Glutamatergic neuron (in vitro differentiated cells): ENCODE measurements around the gene KLHDC4. TPM values are rescaled to one million over a fixed set of nuclear protein-coding genes. Genes with fewer than 3 reads are reported as not detected.

ENCODE experiments used
- DNase-seq: peaks from one replicate; pipeline ENCODE4 v3.0.0; 2022
- H3K27ac Mint-ChIP-seq: one replicate; pipeline ENCODE4 v1.8.0; 2020; ENCODE audit warnings: mild to moderate bottlenecking, mixed read lengths, inconsistent platforms; ENCODE audit not compliant: unreplicated experiment
- H3K27me3 Mint-ChIP-seq: one replicate; pipeline ENCODE4 v1.8.0; 2020; ENCODE audit warnings: mild to moderate bottlenecking, moderate library complexity, mixed read lengths, inconsistent platforms; ENCODE audit not compliant: unreplicated experiment
- H3K36me3 Mint-ChIP-seq: one replicate; pipeline ENCODE4 v1.8.0; 2020; ENCODE audit warnings: mild to moderate bottlenecking, mixed read lengths, inconsistent platforms; ENCODE audit not compliant: unreplicated experiment
- H3K4me1 Mint-ChIP-seq: one replicate; pipeline ENCODE4 v1.8.0; 2020; ENCODE audit warnings: mild to moderate bottlenecking, low read depth, mixed read lengths, inconsistent platforms; ENCODE audit not compliant: unreplicated experiment
- H3K4me3 Mint-ChIP-seq: one replicate; pipeline ENCODE4 v1.8.0; 2020; ENCODE audit warnings: mild to moderate bottlenecking, mixed read lengths, inconsistent platforms; ENCODE audit not compliant: unreplicated experiment
- H3K9me3 Mint-ChIP-seq: one replicate; pipeline ENCODE4 v1.8.0; 2020; ENCODE audit warnings: mild to moderate bottlenecking, moderate library complexity, mixed read lengths, inconsistent platforms; ENCODE audit not compliant: unreplicated experiment
- total RNA-seq: library from RNA; stranded (reverse); fragmentation: NEBNext Ultra II Directional; extraction: Animal tissue kit (Norgen Biotek cat#: 25700); gene quantifications from one replicate; pipeline ENCODE4 v1.2.1, GENCODE V29; 2021; ENCODE audit not compliant: unreplicated experiment
- TF ChIP-seq, protein P1 (sequence below): fragments of 200-600 bp; sonication (generic); IDR thresholded peaks from one replicate; pipeline ENCODE4 v1.5.0; 2021; ENCODE audit not compliant: partially characterized antibody, unreplicated experiment

The KLHDC4 gene
- total RNA-seq, 1 donor from 2014 or later: 65.4 TPM

DNA sequence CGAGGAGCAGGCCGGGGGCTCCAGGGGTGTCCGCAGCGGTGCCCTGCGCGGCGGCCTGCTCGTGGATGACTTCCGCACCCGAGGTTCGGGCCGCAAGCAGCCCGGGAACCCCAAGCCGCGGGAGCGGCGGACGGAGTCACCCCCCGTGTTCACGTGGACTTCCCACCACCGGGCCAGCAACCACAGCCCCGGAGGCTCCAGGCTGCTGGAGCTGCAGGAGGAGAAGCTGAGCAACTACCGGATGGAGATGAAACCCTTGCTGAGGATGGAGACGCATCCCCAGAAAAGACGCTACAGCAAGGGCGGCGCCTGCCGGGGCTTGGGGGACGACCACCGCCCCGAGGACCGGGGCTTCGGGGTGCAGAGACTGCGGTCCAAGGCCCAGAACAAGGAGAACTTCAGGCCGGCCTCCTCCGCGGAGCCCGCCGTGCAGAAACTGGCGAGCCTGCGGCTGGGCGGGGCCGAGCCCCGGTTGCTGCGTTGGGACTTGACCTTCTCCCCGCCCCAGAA lies 75.8 kb downstream of the KLHDC4 start:
- H3K4me1 Mint-ChIP-seq: peaks cover 10% of the 10 kb centered on the region
- H3K36me3 Mint-ChIP-seq: no peaks in the 10 kb centered on the region
- H3K9me3 Mint-ChIP-seq: peaks cover 3% of the 10 kb centered on the region
- no peak overlapping the region for H3K4me3 Mint-ChIP-seq
- no peaks in the 10 kb centered on the region for H3K27me3 Mint-ChIP-seq
- TF ChIP-seq, protein P1, sequence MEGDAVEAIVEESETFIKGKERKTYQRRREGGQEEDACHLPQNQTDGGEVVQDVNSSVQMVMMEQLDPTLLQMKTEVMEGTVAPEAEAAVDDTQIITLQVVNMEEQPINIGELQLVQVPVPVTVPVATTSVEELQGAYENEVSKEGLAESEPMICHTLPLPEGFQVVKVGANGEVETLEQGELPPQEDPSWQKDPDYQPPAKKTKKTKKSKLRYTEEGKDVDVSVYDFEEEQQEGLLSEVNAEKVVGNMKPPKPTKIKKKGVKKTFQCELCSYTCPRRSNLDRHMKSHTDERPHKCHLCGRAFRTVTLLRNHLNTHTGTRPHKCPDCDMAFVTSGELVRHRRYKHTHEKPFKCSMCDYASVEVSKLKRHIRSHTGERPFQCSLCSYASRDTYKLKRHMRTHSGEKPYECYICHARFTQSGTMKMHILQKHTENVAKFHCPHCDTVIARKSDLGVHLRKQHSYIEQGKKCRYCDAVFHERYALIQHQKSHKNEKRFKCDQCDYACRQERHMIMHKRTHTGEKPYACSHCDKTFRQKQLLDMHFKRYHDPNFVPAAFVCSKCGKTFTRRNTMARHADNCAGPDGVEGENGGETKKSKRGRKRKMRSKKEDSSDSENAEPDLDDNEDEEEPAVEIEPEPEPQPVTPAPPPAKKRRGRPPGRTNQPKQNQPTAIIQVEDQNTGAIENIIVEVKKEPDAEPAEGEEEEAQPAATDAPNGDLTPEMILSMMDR: no peak
- no peak overlapping the region for H3K27ac Mint-ChIP-seq
- no peak for DNase-seq

DNA sequence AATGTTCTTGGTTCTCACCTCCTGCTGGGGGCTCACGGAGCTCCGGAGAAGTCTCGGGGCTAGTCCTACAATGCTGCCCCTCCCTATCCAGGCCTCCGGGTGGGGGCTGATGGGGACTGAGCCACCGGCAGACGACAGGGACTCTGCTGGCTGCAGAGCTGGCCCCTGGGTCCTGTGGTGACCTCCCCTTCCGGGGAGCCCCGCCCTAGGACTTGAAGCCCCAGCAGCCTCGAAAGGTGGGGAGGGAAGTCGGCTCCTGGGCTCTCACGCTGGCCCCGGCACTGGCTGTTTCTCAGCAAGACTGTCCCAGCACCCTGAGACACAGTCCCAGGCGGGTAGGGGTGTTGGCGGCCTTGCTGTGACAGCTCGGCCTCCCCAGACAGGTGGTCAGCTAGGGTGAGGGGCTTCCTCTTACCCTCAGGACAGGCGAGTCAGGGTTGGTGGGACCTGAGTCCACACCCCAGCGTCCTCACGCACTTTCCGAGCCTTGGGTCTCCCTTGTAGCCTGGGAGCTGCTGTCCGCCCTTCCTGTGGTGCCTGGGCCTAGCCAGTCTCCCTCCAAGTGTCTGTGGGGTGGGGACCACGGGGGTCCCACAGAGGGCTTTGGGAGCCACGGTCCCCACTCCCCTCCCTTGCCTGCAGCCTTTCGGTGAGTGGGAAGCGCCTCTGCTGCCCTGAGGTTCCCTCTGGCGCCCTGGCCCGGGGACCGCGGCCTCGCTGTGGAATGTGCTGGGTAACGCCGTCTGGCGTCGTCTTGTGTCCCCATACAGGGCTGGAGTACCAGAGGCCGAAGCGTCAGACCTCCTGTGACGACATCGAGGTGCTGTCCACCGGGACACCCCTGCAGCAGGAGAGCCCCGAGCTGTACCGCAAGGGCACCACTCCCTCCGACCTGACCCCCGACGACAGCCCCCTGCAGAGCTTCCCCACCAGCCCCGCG lies 76.6 kb downstream of the KLHDC4 start:
- H3K36me3 Mint-ChIP-seq: no peaks in the 10 kb centered on the region
- H3K9me3 Mint-ChIP-seq: peaks cover 3% of the 10 kb centered on the region
- no peak overlapping the region for H3K4me3 Mint-ChIP-seq
- TF ChIP-seq, protein P1: no peak
- peaks cover 3% of the 10 kb centered on the region for H3K4me1 Mint-ChIP-seq
- no peak for DNase-seq
- H3K27me3 Mint-ChIP-seq: no peaks in the 10 kb centered on the region
- H3K27ac Mint-ChIP-seq: no peak overlapping the region

- Mint-ChIP-seq H3K4me1 (peaks cover 3% of the 10 kb centered on the region), H3K36me3 (no peaks in the 10 kb centered on the region), H3K27me3 (no peaks in the 10 kb centered on the region), H3K4me3 (no peak overlapping the region), H3K27ac (no peak overlapping the region), H3K9me3 (peaks cover 3% of the 10 kb centered on the region)
- DNase-seq: no peak
- TF ChIP-seq, protein P1: no peak
These were observed 77.7 kb downstream of the KLHDC4 start for GRCh38 chr16:87687998-87688529.

DNA sequence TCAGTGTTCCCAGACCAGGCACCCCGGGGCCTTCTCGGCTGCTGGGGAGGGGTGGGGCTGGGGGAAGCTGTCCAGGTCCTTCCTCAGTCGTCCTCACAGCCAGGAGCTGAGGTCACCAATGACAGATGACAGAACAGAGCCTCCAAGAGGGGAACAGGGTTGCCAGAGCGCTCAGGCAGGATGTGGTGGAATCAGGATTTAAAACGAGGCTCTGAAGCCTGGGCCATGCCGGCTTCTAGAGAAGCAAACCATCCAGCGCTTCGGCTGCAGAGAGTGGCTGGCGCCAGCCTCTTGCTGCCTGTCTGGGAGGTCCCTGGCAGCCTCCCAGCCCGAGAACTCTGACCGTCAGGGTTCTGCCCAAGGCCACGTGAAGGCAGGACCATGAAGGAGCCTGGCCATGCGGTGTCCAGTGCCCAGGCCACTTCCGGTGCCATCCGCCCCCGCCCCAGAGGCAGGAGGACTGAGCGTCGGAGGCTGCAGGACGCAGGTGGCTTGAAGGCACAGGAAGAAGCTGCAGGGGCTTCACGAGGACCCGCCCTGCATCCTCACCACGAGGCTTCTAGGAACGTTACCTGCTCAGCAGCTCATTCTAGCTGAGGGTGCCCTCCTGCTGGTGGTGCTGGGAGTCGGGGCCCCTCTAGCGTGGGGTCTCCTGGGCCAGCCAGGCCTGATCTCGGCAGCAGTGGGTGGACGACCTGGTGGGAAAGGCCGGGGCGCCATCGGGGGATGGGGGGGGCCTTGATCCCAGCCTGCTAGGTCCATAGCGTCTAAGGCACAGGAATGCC lies 78.5 kb downstream of the KLHDC4 start:
- H3K36me3 Mint-ChIP-seq: no peaks in the 10 kb centered on the region

More for the DNA sequence above, 78.5 kb downstream of the KLHDC4 start:
- Mint-ChIP-seq H3K4me3 (no peak overlapping the region), H3K27me3 (no peaks in the 10 kb centered on the region), H3K9me3 (peaks cover 5% of the 10 kb centered on the region), H3K27ac (no peak overlapping the region), H3K4me1 (peaks cover 3% of the 10 kb centered on the region)
- TF ChIP-seq, protein P1: no peak
- DNase-seq: no peak
